ENCODE results near the gene AKT2. TPM values are rescaled to one million over a fixed set of nuclear protein-coding genes. Genes with fewer than 3 reads are reported as not detected.

Gene AKT2
- polyA plus RNA-seq, 2 of the 4 experiments (the other 2 are of a cell fraction): 136 to 159 TPM

DNA sequence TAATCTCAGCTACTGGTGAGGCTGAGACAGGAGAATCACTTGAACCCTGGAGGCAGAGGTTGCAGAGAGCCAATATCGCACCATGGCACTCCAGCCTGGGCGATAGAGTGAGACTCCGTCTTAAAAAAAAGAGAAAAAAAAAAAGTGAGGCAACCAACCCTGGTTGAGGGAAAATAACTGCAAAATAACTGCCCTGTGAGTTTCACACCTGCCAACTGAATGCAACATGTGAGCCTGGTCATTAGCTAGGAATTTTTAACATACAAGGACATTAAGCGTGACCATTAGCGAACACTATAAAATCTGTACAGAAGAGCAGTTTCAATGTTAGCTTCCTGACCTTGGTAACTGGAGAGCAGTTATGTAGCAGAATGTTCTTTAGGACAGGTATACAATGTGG is 56.3 kb downstream of the AKT2 start:
- no peak overlapping the region for H3K27ac ChIP-seq
- no peak overlapping the region for H3K4me3 ChIP-seq
- no peak overlapping the region for H3K4me2 ChIP-seq
- no peaks in the 10 kb centered on the region for H3K9me3 ChIP-seq
- FAIRE-seq: no peak
- POLR2A ChIA-PET: no interaction called here
- no peak for DNase-seq (ENCODE audit: low read depth in 1 of 2, low spot score in 1 of 2)
- TF ChIP-seq CBX8 (IDR thresholded peaks at IDR 0.05) (no peak), JUNB (IDR thresholded peaks at IDR 0.05) (no peak), HES2 (IDR thresholded peaks at IDR 0.05) (no peak), HOXA7 (CRISPR knock-in tag; IDR thresholded peaks at IDR 0.05) (no peak), CEBPB (IDR thresholded peaks at IDR 0.05) (no peak), HOXB5 (CRISPR knock-in tag; IDR thresholded peaks at IDR 0.05) (no peak), FOXS1 (CRISPR knock-in tag; IDR thresholded peaks at IDR 0.05) (no peak), TFCP2L1 (CRISPR knock-in tag; IDR thresholded peaks at IDR 0.05) (no peak), JUN (IDR thresholded peaks at IDR 0.05) (no peak), HOXB13 (CRISPR knock-in tag; IDR thresholded peaks at IDR 0.05; ENCODE audit: low read depth) (no peak), ESRRA (IDR thresholded peaks at IDR 0.05; ENCODE audit: borderline replicate concordance, low read length) (no peak), MAZ (IDR thresholded peaks at IDR 0.05; ENCODE audit: borderline replicate concordance, low read depth, low read length) (no peak), NFE2L2 (conservative IDR thresholded peaks at IDR 0.05; ENCODE audit: low read length) (no peak), HDAC2 (IDR thresholded peaks at IDR 0.05) (no peak)
- TF ChIP-seq, protein P1, sequence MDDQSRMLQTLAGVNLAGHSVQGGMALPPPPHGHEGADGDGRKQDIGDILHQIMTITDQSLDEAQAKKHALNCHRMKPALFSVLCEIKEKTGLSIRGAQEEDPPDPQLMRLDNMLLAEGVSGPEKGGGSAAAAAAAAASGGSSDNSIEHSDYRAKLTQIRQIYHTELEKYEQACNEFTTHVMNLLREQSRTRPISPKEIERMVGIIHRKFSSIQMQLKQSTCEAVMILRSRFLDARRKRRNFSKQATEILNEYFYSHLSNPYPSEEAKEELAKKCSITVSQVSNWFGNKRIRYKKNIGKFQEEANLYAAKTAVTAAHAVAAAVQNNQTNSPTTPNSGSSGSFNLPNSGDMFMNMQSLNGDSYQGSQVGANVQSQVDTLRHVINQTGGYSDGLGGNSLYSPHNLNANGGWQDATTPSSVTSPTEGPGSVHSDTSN (IDR thresholded peaks at IDR 0.05): no peak
- TF ChIP-seq, protein P2, sequence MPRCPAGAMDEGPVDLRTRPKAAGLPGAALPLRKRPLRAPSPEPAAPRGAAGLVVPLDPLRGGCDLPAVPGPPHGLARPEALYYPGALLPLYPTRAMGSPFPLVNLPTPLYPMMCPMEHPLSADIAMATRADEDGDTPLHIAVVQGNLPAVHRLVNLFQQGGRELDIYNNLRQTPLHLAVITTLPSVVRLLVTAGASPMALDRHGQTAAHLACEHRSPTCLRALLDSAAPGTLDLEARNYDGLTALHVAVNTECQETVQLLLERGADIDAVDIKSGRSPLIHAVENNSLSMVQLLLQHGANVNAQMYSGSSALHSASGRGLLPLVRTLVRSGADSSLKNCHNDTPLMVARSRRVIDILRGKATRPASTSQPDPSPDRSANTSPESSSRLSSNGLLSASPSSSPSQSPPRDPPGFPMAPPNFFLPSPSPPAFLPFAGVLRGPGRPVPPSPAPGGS (IDR thresholded peaks at IDR 0.05): no peak
- TF ChIP-seq, protein P3, sequence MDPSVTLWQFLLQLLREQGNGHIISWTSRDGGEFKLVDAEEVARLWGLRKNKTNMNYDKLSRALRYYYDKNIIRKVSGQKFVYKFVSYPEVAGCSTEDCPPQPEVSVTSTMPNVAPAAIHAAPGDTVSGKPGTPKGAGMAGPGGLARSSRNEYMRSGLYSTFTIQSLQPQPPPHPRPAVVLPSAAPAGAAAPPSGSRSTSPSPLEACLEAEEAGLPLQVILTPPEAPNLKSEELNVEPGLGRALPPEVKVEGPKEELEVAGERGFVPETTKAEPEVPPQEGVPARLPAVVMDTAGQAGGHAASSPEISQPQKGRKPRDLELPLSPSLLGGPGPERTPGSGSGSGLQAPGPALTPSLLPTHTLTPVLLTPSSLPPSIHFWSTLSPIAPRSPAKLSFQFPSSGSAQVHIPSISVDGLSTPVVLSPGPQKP (IDR thresholded peaks at IDR 0.05; ENCODE audit: low read depth, low read length): no peak
- CTCF ChIA-PET: interaction anchor here (0.6 to 3.2 kb wide), 5 partner anchors 11 to 88 kb away, joined by 3 to 37 read pairs (median 7); partner anchors contain the start of gene TTC9B
- no peak for ATAC-seq
- peaks cover 38% of the 10 kb centered on the region for H3K4me1 ChIP-seq
- 96% methylated on average over 5 of the region's 5 CpGs for WGBS (ENCODE audit: missing lambda C conversion rate)

DNA sequence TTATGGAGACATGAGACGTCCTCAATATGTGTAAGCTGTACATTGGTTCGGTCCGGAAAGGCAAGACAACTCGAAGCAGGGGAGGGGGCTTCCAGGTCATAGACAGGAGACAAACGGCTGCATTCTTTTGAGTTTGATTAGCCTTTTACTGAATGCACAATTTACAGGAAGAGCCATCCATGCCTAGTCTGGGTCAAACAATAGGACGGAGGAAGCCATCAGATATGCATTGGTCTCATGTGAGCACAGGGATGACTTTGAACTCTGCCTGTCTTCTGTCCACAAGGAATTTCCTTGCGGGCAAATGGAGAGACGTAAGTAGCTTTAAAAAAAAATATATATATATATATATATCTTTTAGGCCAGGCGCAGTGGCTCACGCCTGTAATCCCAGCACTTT is 56.8 kb downstream of the AKT2 start:
- Histone ChIP-seq H3K9me3 (no peaks in the 10 kb centered on the region), H3K4me2 (no peak overlapping the region), H3K27ac (no peak overlapping the region), H3K4me1 (peaks cover 38% of the 10 kb centered on the region), H3K4me3 (no peak overlapping the region)
- POLR2A ChIA-PET: no interaction called here
- DNase-seq (ENCODE audit: low read depth in 1 of 2, low spot score in 1 of 2): no peak
- TF ChIP-seq NFE2L2 (conservative IDR thresholded peaks at IDR 0.05; ENCODE audit: low read length) (no peak), TP53 (CRISPR knock-in tag; IDR thresholded peaks at IDR 0.05) (no peak), RAD21 (conservative IDR thresholded peaks at IDR 0.05 in 1 of 2, IDR thresholded peaks at IDR 0.05 in 1 of 2) (no peak), HDAC2 (IDR thresholded peaks at IDR 0.05) (no peak)
- CTCF ChIA-PET: interaction anchor here (0.9 to 3.2 kb wide), 11 partner anchors 11 to 436 kb away, joined by 3 to 37 read pairs (median 4); partner anchors contain the start of gene TTC9B
- no peak for ATAC-seq
- WGBS (ENCODE audit: missing lambda C conversion rate): 78% methylated on average over 10 of the region's 10 CpGs
- FAIRE-seq: no peak
